A673 (cell line): ENCODE results near the gene STC2. TPM values are rescaled to one million over a fixed set of nuclear protein-coding genes. Genes with fewer than 3 reads are reported as not detected.

Experiments used
- BruUV-seq: library from RNA; stranded (reverse); fragments of 400-500 nt; replicated peaks from 2 replicates; lab custom pipeline; 2021; lab: Mats Ljungman, UMichigan
- CTCF ChIA-PET: fragments of 300-600 bp; sonication (Branson Sonifier 250); formaldehyde crosslinking; loops from one replicate; lab custom pipeline; 2022; ENCODE audit warnings: antibody characterized with exemption; lab: Charles Lee
- POLR2A ChIA-PET: fragments of 300-600 bp; sonication (Branson Sonifier 250); formaldehyde crosslinking; loops from one replicate; lab custom pipeline; 2022; ENCODE audit warnings: antibody characterized with exemption; ENCODE audit not compliant: low non-redundant PET; lab: Charles Lee
- DNase-seq: peaks from one replicate; pipeline ENCODE4 v3.0.0-alpha.2; 2015; ENCODE audit warnings: low spot score
- H3K27ac ChIP-seq: fragments of 200-600 bp; sonication (generic); 2 replicates; pipeline ENCODE4 v1.5.1; 2016; ENCODE audit warnings: mixed run types, low read depth, mild to moderate bottlenecking, mixed read lengths, antibody characterized with exemption, low read length; ENCODE audit not compliant: poor library complexity, severe bottlenecking
- H3K27me3 ChIP-seq: fragments of 200-600 bp; sonication (generic); replicated peaks from 2 replicates; pipeline ENCODE4 v1.6.1; 2017; ENCODE audit warnings: mixed run types, low read depth, mild to moderate bottlenecking, mixed read lengths, antibody characterized with exemption, low read length; ENCODE audit not compliant: insufficient read depth, poor library complexity
- H3K36me3 ChIP-seq: fragments of 200-600 bp; sonication (generic); 2 replicates; pipeline ENCODE4 v1.6.1; 2016; ENCODE audit warnings: mixed run types, mild to moderate bottlenecking, mixed read lengths, antibody characterized with exemption, low read length; ENCODE audit not compliant: insufficient read depth, poor library complexity, severe bottlenecking
- H3K4me1 ChIP-seq: fragments of 200-600 bp; sonication (generic); 2 replicates; pipeline ENCODE4 v1.6.1; 2017; ENCODE audit warnings: mixed run types, mild to moderate bottlenecking, mixed read lengths, antibody characterized with exemption, low read length; ENCODE audit not compliant: insufficient read depth, poor library complexity, severe bottlenecking
- H3K4me3 ChIP-seq: fragments of 200-600 bp; sonication (generic); 2 replicates; pipeline ENCODE4 v1.5.1; 2016; ENCODE audit warnings: low read depth, mixed run types, mild to moderate bottlenecking, mixed read lengths, low read length; ENCODE audit not compliant: poor library complexity, severe bottlenecking
- H3K9me3 ChIP-seq: fragments of 200-600 bp; sonication (generic); 2 replicates; pipeline ENCODE4 v1.6.1; 2016; ENCODE audit warnings: mixed run types, low read depth, mild to moderate bottlenecking, mixed read lengths, antibody characterized with exemption, low read length; ENCODE audit not compliant: poor library complexity, severe bottlenecking
- CTCF ChIP-seq: fragments of 300-800, 200-600 bp; sonication (generic); conservative IDR thresholded peaks from 2 replicates; pipeline ENCODE4 v1.5.1; 2017; ENCODE audit warnings: low read depth, mild to moderate bottlenecking, antibody characterized with exemption, low read length, moderate library complexity, mixed read lengths
- EZH2 ChIP-seq: fragments of 200-600 bp; sonication (generic); IDR thresholded peaks from 2 replicates; pipeline ENCODE4 v1.6.1; 2017; ENCODE audit warnings: borderline replicate concordance, low read depth, mild to moderate bottlenecking, mixed read lengths, antibody characterized with exemption, low read length; ENCODE audit not compliant: poor library complexity, severe bottlenecking
- intact Hi-C: fragments of 100-400 bp; cut with micrococcal nuclease; formaldehyde crosslinking; loops from one replicate; pipeline ENCODE4 v1.10.0; 2022; ENCODE audit not compliant: unreplicated experiment
- total RNA-seq: library from RNA; stranded (reverse); gene quantifications from 2 replicates; pipeline ENCODE4 v1.2.3, GENCODE V29; 2021

The STC2 gene
- total RNA-seq, 1 experiment from 2014 or later = 19.2 TPM

- intact Hi-C loops = no loop called here
- no peak for DNase-seq
- Histone ChIP-seq H3K9me3 (no peaks in the 10 kb centered on the region), H3K36me3 (peaks cover 71% of the 10 kb centered on the region), H3K4me3 (no peak overlapping the region), H3K27ac (no peak overlapping the region), H3K4me1 (peaks cover 28% of the 10 kb centered on the region), H3K27me3 (no peaks in the 10 kb centered on the region)
- no peak for TF ChIP-seq CTCF
- TF ChIP-seq EZH2 = no peak
- no TSS peak for BruUV-seq
- CTCF ChIA-PET = no interaction called here
- POLR2A ChIA-PET = no interaction called here
Observed at GRCh38 chr5:173319646-173320045, 8.6 kb downstream of the STC2 start.

- no TSS peak for BruUV-seq
- H3K4me1 ChIP-seq = peaks cover 22% of the 10 kb centered on the region
Observed at GRCh38 chr5:173318881-173319620, 9.2 kb downstream of the STC2 start.

GRCh38 chr5:173318330-173318729, 9.9 kb downstream of the STC2 start:
- H3K27ac ChIP-seq = no peak overlapping the region
- DNase-seq = no peak
- ChIA-PET POLR2A (no interaction called here), CTCF (no interaction called here)
- H3K4me3 ChIP-seq = no peak overlapping the region
- peaks cover 17% of the 10 kb centered on the region for H3K4me1 ChIP-seq
- no TSS peak for BruUV-seq
- intact Hi-C loops = no loop called here
- no peaks in the 10 kb centered on the region for H3K27me3 ChIP-seq
- H3K9me3 ChIP-seq = no peaks in the 10 kb centered on the region
- TF ChIP-seq CTCF = no peak
- TF ChIP-seq EZH2 = no peak
- H3K36me3 ChIP-seq = peaks cover 68% of the 10 kb centered on the region

More at GRCh38 chr5:173318881-173319620, 9.2 kb downstream of the STC2 start:
- H3K36me3 ChIP-seq = peaks cover 70% of the 10 kb centered on the region
- DNase-seq = no peak
- intact Hi-C loops = no loop called here
- TF ChIP-seq CTCF (no peak), EZH2 (no peak)
- no peaks in the 10 kb centered on the region for H3K27me3 ChIP-seq
- ChIA-PET CTCF (no interaction called here), POLR2A (no interaction called here)
- no peaks in the 10 kb centered on the region for H3K9me3 ChIP-seq
- no peak overlapping the region for H3K4me3 ChIP-seq
- H3K27ac ChIP-seq = no peak overlapping the region
